CD4-positive, alpha-beta T cell treated with Interleukin-2 at 100 ng/mL for 4 hours (primary cell): ENCODE results near the gene SORCS1.

ENCODE experiments used
- DNase-seq: peaks from one replicate; pipeline ENCODE4 v3.0.0-alpha.2; 2020; ENCODE audit warnings: low spot score

The SORCS1 gene

GRCh38 chr10:106992055-106992454 is 172.5 kb downstream of the SORCS1 start:
- DNase-seq: no peak

GRCh38 chr10:106991091-106991490 is 173.4 kb downstream of the SORCS1 start:
- no peak for DNase-seq

DNA sequence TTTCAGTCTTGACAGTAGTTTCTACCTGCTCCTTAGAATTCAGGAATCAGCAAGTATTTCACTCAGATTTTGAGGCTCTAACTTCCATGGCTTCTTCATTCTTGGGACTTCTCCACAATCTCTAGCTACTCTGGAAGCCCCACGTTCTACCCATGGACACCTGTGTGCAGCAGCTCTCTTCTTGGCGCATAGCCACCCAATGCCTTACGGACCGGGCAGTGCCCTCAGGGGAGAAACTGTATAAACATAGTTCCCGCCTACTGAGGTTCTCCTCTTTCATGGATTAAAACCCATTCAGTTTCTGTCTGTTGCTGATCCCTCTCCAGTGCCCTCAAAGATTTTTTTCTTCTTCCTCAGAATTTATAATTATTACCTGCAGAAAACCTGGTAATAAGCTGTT is 177.1 kb downstream of the SORCS1 start:
- DNase-seq: no peak

GRCh38 chr10:106982268-106982667 is 182.2 kb downstream of the SORCS1 start:
- no peak for DNase-seq

DNA sequence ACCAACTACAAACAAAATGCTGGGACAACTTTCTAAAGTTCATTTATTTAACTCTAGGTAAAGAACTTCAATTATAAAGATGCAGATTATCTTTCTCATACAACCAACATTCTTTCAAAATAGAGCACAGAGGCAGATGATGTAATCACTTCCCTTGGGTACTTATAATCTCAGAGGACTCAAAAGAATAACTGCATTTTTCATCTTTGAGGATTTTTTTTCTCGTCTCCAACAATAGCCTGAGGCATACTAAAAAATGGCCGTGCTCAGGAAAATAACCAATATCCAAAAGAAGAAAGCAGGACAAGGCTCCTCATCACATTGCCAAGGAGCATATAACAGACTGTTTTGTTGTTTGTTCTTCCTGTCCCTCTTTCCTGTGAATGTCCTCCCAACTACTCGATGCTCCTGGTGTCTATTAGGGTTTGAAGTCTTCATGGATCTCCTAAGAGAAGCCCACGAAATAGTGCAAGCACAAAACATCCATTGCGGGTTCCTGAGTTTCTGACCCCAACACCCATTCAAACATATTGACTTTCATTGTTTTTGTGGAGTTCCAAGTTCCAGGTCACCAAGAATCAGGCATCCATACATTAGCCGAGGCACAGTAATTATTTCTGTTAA is 182.9 kb downstream of the SORCS1 start:
- DNase-seq: no peak

DNA sequence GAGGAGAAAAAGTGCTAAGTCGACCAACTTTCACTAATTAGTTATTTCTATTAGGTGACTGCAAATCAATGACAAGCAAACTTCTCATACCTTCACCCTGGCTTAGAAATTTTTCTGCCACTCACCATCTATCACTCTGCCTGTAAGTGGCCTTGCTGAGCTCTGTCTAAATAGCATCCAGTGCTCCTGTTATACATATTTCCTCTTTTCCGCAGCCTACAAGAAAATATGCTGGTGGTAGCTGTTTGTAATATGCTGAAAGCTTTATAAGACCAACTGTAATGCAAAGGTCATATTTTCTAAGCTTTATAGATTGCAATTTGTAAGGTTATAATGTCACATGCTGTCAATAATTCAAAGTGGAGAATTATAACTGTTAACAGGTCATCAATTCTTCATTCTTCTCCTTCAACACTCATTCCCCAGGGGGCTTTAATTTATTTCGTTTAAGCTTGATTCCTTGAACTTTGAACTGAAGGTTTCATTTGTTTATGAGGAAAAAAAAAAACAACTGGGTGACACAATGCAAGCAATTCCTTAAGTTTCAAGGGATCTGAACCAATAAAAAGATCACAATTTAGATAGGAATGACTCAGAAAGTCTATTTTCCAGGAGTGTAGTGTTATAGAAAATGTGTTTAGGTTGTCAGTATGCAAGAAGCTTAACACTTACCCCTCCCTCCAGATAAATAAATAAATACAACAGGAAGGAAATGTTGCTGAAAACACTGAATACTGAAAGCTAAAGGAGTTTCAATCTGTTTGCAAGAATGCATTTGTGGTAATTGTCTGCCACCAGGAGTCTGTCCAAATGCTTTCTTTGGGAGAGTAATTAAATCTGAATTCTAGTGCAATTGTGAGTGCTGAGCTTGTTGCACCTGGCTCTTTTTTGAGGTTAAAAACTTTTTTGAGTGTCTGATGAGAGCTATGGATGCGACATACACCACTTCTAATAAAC is 183.7 kb downstream of the SORCS1 start:
- no peak for DNase-seq

DNA sequence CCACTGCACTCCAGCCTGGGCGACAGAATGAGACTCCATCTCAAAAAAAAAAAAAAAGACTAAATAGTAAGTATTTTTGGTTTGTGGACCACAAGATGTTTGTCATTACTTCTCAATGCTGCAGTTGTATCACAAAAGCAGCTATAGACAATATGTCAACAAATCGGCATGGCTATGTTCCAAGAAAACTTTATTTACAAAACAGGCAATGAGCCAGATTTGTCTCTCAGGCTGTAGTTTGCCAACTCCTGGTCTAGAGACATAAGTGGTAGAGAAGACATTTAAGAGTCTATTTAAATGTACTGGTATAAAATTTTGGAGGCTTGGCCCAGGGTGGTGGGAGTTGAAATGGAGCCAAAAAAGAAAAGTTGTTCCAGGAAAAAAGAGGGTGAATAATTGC is 185.8 kb downstream of the SORCS1 start:
- no peak for DNase-seq

GRCh38 chr10:106973716-106974115 is 190.8 kb downstream of the SORCS1 start:
- DNase-seq: no peak

DNA sequence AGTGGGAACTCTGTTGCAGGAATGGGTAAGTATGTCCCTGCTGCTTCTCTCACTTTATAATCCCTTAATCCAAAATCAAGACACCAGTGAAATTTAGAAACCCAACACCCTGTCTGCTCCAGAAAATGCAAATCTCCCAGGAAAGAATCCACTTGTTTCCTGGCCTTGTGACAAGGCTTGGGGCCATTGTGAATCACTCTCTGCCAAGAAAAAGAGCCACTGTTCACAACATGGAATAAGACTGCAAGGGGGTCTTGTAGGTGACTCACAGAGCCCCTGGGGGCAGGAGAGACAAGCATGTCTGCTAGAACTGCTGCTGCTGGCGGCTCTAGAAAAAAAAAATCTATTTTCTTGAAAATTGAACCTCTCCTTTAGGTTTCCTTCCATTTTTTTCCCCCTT is 191.2 kb downstream of the SORCS1 start:
- no peak for DNase-seq

- no peak for DNase-seq
These were observed 192.1 kb downstream of the SORCS1 start for GRCh38 chr10:106972381-106972780.

- no peak for DNase-seq
These were observed 193.1 kb downstream of the SORCS1 start for GRCh38 chr10:106971411-106971831.

DNA sequence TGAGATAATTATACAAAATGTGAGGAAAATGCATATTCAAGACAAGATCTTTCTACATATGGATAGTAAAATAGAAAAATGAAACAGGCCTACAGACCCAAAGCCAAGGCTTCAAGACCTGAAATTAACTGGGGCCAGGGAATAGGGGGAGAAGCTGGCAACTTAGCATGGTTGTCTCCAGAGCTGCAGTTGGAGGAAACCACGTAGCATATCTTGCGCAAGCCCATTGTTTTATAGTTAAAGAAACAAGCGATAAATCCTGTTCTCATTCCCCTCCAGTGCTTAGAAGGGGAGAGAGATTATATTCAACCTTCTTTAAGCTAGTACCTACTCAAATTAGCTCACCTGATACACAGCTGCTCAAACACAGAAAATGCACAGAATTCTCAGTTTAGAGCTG is 197.1 kb downstream of the SORCS1 start:
- no peak for DNase-seq

- DNase-seq: no peak
These were observed 203.7 kb downstream of the SORCS1 start for GRCh38 chr10:106960812-106961211.

DNA sequence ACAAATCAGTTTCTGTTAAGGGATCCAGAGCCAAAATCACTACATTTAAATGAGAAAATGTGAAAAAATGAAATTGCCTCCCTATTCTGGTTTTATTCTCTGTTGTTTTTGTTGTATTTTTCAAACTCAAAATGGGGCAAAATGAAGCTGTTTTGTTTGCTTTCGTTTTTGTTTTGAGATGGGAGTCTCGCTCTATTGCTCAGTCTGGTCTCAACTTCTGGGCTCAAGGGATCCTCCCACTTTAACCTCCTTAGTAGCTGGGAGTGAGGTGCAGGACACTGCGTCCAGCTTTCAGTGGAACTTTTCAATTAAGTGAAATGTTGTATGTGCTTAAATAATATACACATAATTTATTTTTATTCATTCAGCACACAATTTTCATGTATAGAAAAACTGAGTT is 205.0 kb downstream of the SORCS1 start:
- no peak for DNase-seq

GRCh38 chr10:106958589-106959361 is 205.7 kb downstream of the SORCS1 start:
- DNase-seq: no peak

GRCh38 chr10:106957823-106958588 is 206.5 kb downstream of the SORCS1 start:
- DNase-seq: no peak

GRCh38 chr10:106956216-106956915 is 208.1 kb downstream of the SORCS1 start:
- DNase-seq: no peak

- no peak for DNase-seq
These were observed 209.4 kb downstream of the SORCS1 start for GRCh38 chr10:106955133-106955532.

- DNase-seq: no peak
These were observed 212.5 kb downstream of the SORCS1 start for GRCh38 chr10:106952033-106952432.

GRCh38 chr10:106949680-106950478 is 214.6 kb downstream of the SORCS1 start:
- DNase-seq: no peak
